ENCODE measurements around the gene VAMP8. TPM values are rescaled to one million over a fixed set of nuclear protein-coding genes. Genes with fewer than 3 reads are reported as not detected.

The VAMP8 gene
- total and polyA plus RNA-seq, 10 of the 15 experiments (the other 5 are each of a cell fraction or from before 2014, with no cell fraction given), result 93.6 to 744 (median 217) TPM

- H2AFZ ChIP-seq (ENCODE audit: control insufficient read depth, low read depth, low read length), result no peak overlapping the region
- BruUV-seq (replicated peaks), result no TSS peak
- no peak for DNase-seq (ENCODE audit: low read depth, low spot score)
- no peak overlapping the region for H3K27ac ChIP-seq (ENCODE audit: control insufficient read depth, insufficient read depth)
- ChIA-PET SMC1A (ENCODE audit: uncharacterized antibody, unreplicated experiment) (interaction anchor here (0.9 kb wide), 1 partner anchor 10 kb away, joined by 3 read pairs; the partner anchor contains the start of gene RNF181), POLR2A (interaction anchor here (0.5 to 1.2 kb wide), 3 partner anchors 10 to 1163 kb away, joined by 3 to 5 read pairs (median 4); partner anchors contain the start of gene RNF181), RAD21 (ENCODE audit: unreplicated experiment) (no interaction called here), CTCF (no interaction called here)
- in situ Hi-C loops (cut with MboI), result no loop called here
- no peak for FAIRE-seq
- H3K4me2 ChIP-seq (ENCODE audit: control insufficient read depth, insufficient read depth), result peak overlapping the region; percentile 97; the same call in 1 of the 2 replicates
- no peak for ATAC-seq
- H3K27me3 ChIP-seq (replicated peaks in 1 of 2; ENCODE audit: control insufficient read depth in 2 of 2, insufficient read depth in 2 of 2, low read length in 1 of 2), result no peaks in the 10 kb centered on the region
- 100% methylated on average over 1 of the region's 1 CpG for WGBS (ENCODE audit: insufficient coverage, insufficient replicate concordance, low lambda C conversion rate, missing lambda C conversion rate)
- H3K4me1 ChIP-seq (ENCODE audit: control insufficient read depth, insufficient read depth, low read length), result peaks cover 20% of the 10 kb centered on the region
- H3K9me3 ChIP-seq (replicated peaks; ENCODE audit: control insufficient read depth, insufficient read depth, low read length), result no peaks in the 10 kb centered on the region
- H3K36me3 ChIP-seq (ENCODE audit: control insufficient read depth in 2 of 2, insufficient read depth in 2 of 2, low read length in 1 of 2), result peaks cover 0 to 6% of the 10 kb centered on the region in 2 experiments; a peak in 2 of 4 replicates
- H3K4me3 ChIP-seq, result no peak overlapping the region
- H4K20me1 ChIP-seq (ENCODE audit: control insufficient read depth, insufficient read depth), result no peaks in the 10 kb centered on the region
- no peaks in the 10 kb centered on the region; the same call in 1 of the 2 replicates for H3K79me2 ChIP-seq (ENCODE audit: control insufficient read depth, insufficient read depth, low read length)
- no peak overlapping the region; the same call in none of the 2 replicates for H3K9ac ChIP-seq (ENCODE audit: control insufficient read depth, insufficient read depth, low read length)
- intact Hi-C loops (cut with micrococcal nuclease; ENCODE audit: unreplicated experiment), result no loop called here
- TF ChIP-seq USF2 (IDR thresholded peaks at IDR 0.05; ENCODE audit: borderline replicate concordance, low read depth, low read length) (no peak), BACH1 (IDR thresholded peaks at IDR 0.05; ENCODE audit: borderline replicate concordance) (no peak), MTA3 (IDR thresholded peaks at IDR 0.05; ENCODE audit: borderline replicate concordance, low read length) (no peak), BCLAF1 (IDR thresholded peaks at IDR 0.05) (no peak), PAX5 (IDR thresholded peaks at IDR 0.05; ENCODE audit: borderline replicate concordance, low read depth, low read length) (no peak), GABPA (IDR thresholded peaks at IDR 0.05; ENCODE audit: low read depth) (no peak), FOXK2 (IDR thresholded peaks at IDR 0.05) (no peak), STAT3 (IDR thresholded peaks at IDR 0.05; ENCODE audit: low read depth, low read length) (no peak), ZNF217 (IDR thresholded peaks at IDR 0.05) (no peak), BCL11A (IDR thresholded peaks at IDR 0.05; ENCODE audit: low read depth, low read length) (no peak), REST (IDR thresholded peaks at IDR 0.05; ENCODE audit: low read depth, low read length) (no peak), STAT1 (conservative IDR thresholded peaks at IDR 0.05) (no peak), ELK1 (IDR thresholded peaks at IDR 0.05; ENCODE audit: low read depth, low read length) (no peak), YY1 (IDR thresholded peaks at IDR 0.05; ENCODE audit: low read depth, low read length) (no peak), CBX5 (IDR thresholded peaks at IDR 0.05; ENCODE audit: low read depth) (no peak)
These were observed 8.4 kb downstream of the VAMP8 start for GRCh38 chr2:85585781-85586105.

Data from GM12878 (cell line).